GM12878 (cell line): ENCODE results near the gene PRSS36. TPM values are rescaled to one million over a fixed set of nuclear protein-coding genes. Genes with fewer than 3 reads are reported as not detected.

Experiments
- ATAC-seq: fragments of 200-7000 bp; cut with Tn5 transposase; 3 replicates; pipeline ENCODE4 v1.9.1; 2020; ENCODE audit warnings: mild to moderate bottlenecking, moderate library complexity
- BruUV-seq: library from RNA; stranded (reverse); fragments of 400-500 nt; replicated peaks from 2 replicates; lab custom pipeline; 2021; lab: Mats Ljungman, UMichigan
- CTCF ChIA-PET: fragments of 300-600 bp; sonication (Branson Sonifier 250); formaldehyde crosslinking; extraction: SDS; loops from one replicate; lab custom pipeline; 2021; ENCODE audit warnings: inconsistent platforms; lab: Yijun Ruan, JAX
- POLR2A ChIA-PET: fragments of 350-600 bp; formaldehyde crosslinking; extraction: SDS; loops from one replicate; lab custom pipeline; 2021; ENCODE audit warnings: inconsistent platforms; lab: Charles Lee
- RAD21 ChIA-PET: fragments of 300-600 bp; sonication (Branson Sonifier 250); formaldehyde crosslinking; loops from one replicate; lab custom pipeline; 2023; ENCODE audit warnings: antibody characterized with exemption; ENCODE audit not compliant: unreplicated experiment; lab: Charles Lee
- SMC1A ChIA-PET: fragments of 300-600 bp; sonication (Branson Sonifier 250); formaldehyde crosslinking; loops from one replicate; lab custom pipeline; 2023; ENCODE audit not compliant: unreplicated experiment, uncharacterized antibody; lab: Charles Lee
- DNase-seq: peaks from one replicate; pipeline ENCODE4 v3.0.0-alpha.2; 2011; ENCODE audit warnings: low read depth, low spot score
- FAIRE-seq: peaks from 3 replicates; lab custom pipeline; 2011; peaks lifted over from hg19 to GRCh38; lab: Jason Lieb, UNC
- H2AFZ ChIP-seq: 2 replicates; pipeline ENCODE4 v1.6.0; 2011; ENCODE audit warnings: low read depth, low read length, control low read depth; ENCODE audit not compliant: control insufficient read depth
- H3K27ac ChIP-seq: 2 replicates; pipeline ENCODE4 v1.5.1; 2011; ENCODE audit warnings: control low read depth; ENCODE audit not compliant: control insufficient read depth, insufficient read depth
- H3K27me3 ChIP-seq, 2 experiments: replicated peaks in 1 of 2; 2 replicates each; pipeline versions ENCODE4 v1.6.0 to v1.6.1; 2011; ENCODE audit warnings: low read length in 1 of 2; ENCODE audit not compliant: control insufficient read depth in 2 of 2, insufficient read depth in 2 of 2
- H3K36me3 ChIP-seq, 2 experiments: 2 replicates each; pipeline ENCODE4 v1.5.1; 2011; ENCODE audit warnings: low read length in 1 of 2; ENCODE audit not compliant: control insufficient read depth in 2 of 2, insufficient read depth in 2 of 2
- H3K4me1 ChIP-seq: 2 replicates; pipeline ENCODE4 v1.6.1; 2011; ENCODE audit warnings: mild to moderate bottlenecking, low read length, moderate library complexity, mixed read lengths; ENCODE audit not compliant: control insufficient read depth, insufficient read depth
- H3K4me2 ChIP-seq: 2 replicates; pipeline ENCODE4 v1.6.0; 2011; ENCODE audit warnings: control low read depth; ENCODE audit not compliant: control insufficient read depth, insufficient read depth
- H3K4me3 ChIP-seq: fragments of 200-600 bp; sonication (generic); 2 replicates; pipeline ENCODE4 v1.5.1; 2016
- H3K79me2 ChIP-seq: 2 replicates; pipeline ENCODE4 v1.6.0; 2011; ENCODE audit warnings: low read length; ENCODE audit not compliant: control insufficient read depth, insufficient read depth
- H3K9ac ChIP-seq: 2 replicates; pipeline ENCODE4 v1.8.0; 2011; ENCODE audit warnings: low read length, control low read depth, mixed read lengths; ENCODE audit not compliant: control insufficient read depth, insufficient read depth
- H3K9me3 ChIP-seq: replicated peaks from 3 replicates; pipeline ENCODE4 v1.5.1; 2011; ENCODE audit warnings: mild to moderate bottlenecking, low read length; ENCODE audit not compliant: control insufficient read depth, insufficient read depth
- H4K20me1 ChIP-seq: 2 replicates; pipeline ENCODE4 v1.6.0; 2011; ENCODE audit not compliant: control insufficient read depth, insufficient read depth
- CTCF ChIP-seq, 3 experiments: IDR thresholded peaks in 2 of 3; conservative IDR thresholded peaks in 1 of 3; 2 replicates each; pipeline ENCODE4 v1.5.1; 2011; ENCODE audit warnings: low read depth in 3 of 3, low read length in 3 of 3, mild to moderate bottlenecking in 3 of 3, control low read depth in 2 of 3, moderate library complexity in 2 of 3, inconsistent platforms in 1 of 3, mixed read lengths in 1 of 3; ENCODE audit not compliant: control insufficient read depth in 2 of 3, insufficient read depth in 1 of 3; ENCODE audit errors: extremely low read depth in 1 of 3
- EZH2 ChIP-seq: IDR thresholded peaks from 2 replicates; pipeline ENCODE4 v1.6.1; 2012; ENCODE audit warnings: low read depth, mild to moderate bottlenecking, control low read depth, inconsistent platforms, low read length, borderline replicate concordance; ENCODE audit not compliant: control insufficient read depth
- JUNB ChIP-seq: IDR thresholded peaks from 2 replicates; pipeline ENCODE4 v1.6.1; 2016; ENCODE audit warnings: antibody characterized with exemption, mild to moderate bottlenecking
- KAT2A ChIP-seq: conservative IDR thresholded peaks from 2 replicates; pipeline ENCODE4 v1.6.1; 2011; ENCODE audit warnings: low read depth, low read length; ENCODE audit not compliant: control insufficient read depth
- MYC ChIP-seq: IDR thresholded peaks from 2 replicates; pipeline ENCODE4 v1.6.1; 2011; ENCODE audit warnings: mild to moderate bottlenecking, low read length, moderate library complexity, inconsistent platforms; ENCODE audit not compliant: insufficient read depth, insufficient replicate concordance, insufficient read length, severe bottlenecking
- SIN3A ChIP-seq: IDR thresholded peaks from 2 replicates; pipeline ENCODE4 v1.6.1; 2012; ENCODE audit warnings: low read depth, low read length, improper control_type of control experiment
- ZNF274 ChIP-seq: IDR thresholded peaks from one replicate; pipeline ENCODE4 v1.8.0; 2011; ENCODE audit not compliant: insufficient read length, insufficient read depth
- ZZZ3 ChIP-seq: IDR thresholded peaks from 2 replicates; pipeline ENCODE4 v1.6.1; 2011; ENCODE audit warnings: low read depth; ENCODE audit not compliant: control insufficient read depth, insufficient read length
- whole genome bisulfite sequencing: methylation state at CpG from one replicate; pipeline ENCODE4 v1.1.6; 2016; ENCODE audit warnings: low lambda C conversion rate; ENCODE audit not compliant: insufficient replicate concordance, insufficient coverage; ENCODE audit errors: missing lambda C conversion rate; 5-methylcytosine and 5-hydroxymethylcytosine counted together
- in situ Hi-C: fragments of 300-500 bp; cut with MboI; formaldehyde crosslinking; loops from 9 replicates; pipeline ENCODE4 v1.14.3; 2018; ENCODE audit warnings: mixed read lengths
- intact Hi-C: fragments of 100-400 bp; cut with micrococcal nuclease; formaldehyde crosslinking; loops from one replicate; pipeline ENCODE4 v1.14.2; 2022; ENCODE audit not compliant: unreplicated experiment
- polyA plus RNA-seq, 11 experiments: library from polyadenylated mRNA; depleted of rRNA in 4 of 11; unstranded in 6 of 11; stranded (reverse) in 5 of 11; fragments of >200 nt; fragmentation: Nextera tagmentation in 4 of 11; fragmentation: Illumina TruSeq in 1 of 11; extraction: Ambion mirVana in 4 of 11; extraction: Trizol in 1 of 11; gene quantifications; 1 replicate in 1 of 11; 2 replicates in 10 of 11; pipeline versions ENCODE4 v1.2.1 to v1.2.3, GENCODE V29; 2011 to 2016; ENCODE audit warnings: inconsistent platforms in 2 of 11, missing spikeins in 2 of 11, low read depth in 1 of 11
- total RNA-seq, 4 experiments: library from RNA; depleted of rRNA in 3 of 4; stranded (reverse); fragments of >200 nt in 3 of 4; fragmentation: Illumina TruSeq in 1 of 4; extraction: Trizol in 1 of 4; gene quantifications; 2 replicates each; pipeline versions ENCODE4 v1.2.1 to v1.2.3, GENCODE V29; 2013 to 2021
- TF ChIP-seq, protein P1 (sequence below): fragments of 450-650 bp; IDR thresholded peaks from 2 replicates; pipeline ENCODE4 v1.6.1; 2017; ENCODE audit warnings: mild to moderate bottlenecking

The PRSS36 gene
- total and polyA plus RNA-seq, 10 of the 15 experiments (the other 5 are each of a cell fraction or from before 2014, with no cell fraction given): 0.11 to 1.1 (median 0.17) TPM; not detected in 3

- no peak overlapping the region for H3K27ac ChIP-seq
- H3K4me2 ChIP-seq: no peak overlapping the region
- intact Hi-C loops: loop anchor here (2.0 to 5.0 kb wide), 4 partner anchors 36 to 191 kb away; partner anchors contain the start of genes BCKDK, ZNF646 and ZNF668
- H2AFZ ChIP-seq: no peak overlapping the region
- ATAC-seq: no peak
- no peak for FAIRE-seq
- no peaks in the 10 kb centered on the region for H3K9me3 ChIP-seq
- DNase-seq: no peak
- peaks cover 3% of the 10 kb centered on the region; the same call in 1 of the 2 replicates for H4K20me1 ChIP-seq
- in situ Hi-C loops: loop anchor here (10.0 kb wide), 1 partner anchor 731 kb away; the partner anchor contains the start of gene ZNF267
- SMC1A ChIA-PET: interaction anchor here (0.7 to 2.0 kb wide), 5 partner anchors 14 to 301 kb away, joined by 3 to 7 read pairs (median 3); no protein-coding TSS in a partner anchor
- no peak for TF ChIP-seq JUNB
- TF ChIP-seq KAT2A: no peak
- TF ChIP-seq EZH2: no peak
- TF ChIP-seq ZNF274: no peak
- TF ChIP-seq ZZZ3: no peak
- TF ChIP-seq, protein P1, sequence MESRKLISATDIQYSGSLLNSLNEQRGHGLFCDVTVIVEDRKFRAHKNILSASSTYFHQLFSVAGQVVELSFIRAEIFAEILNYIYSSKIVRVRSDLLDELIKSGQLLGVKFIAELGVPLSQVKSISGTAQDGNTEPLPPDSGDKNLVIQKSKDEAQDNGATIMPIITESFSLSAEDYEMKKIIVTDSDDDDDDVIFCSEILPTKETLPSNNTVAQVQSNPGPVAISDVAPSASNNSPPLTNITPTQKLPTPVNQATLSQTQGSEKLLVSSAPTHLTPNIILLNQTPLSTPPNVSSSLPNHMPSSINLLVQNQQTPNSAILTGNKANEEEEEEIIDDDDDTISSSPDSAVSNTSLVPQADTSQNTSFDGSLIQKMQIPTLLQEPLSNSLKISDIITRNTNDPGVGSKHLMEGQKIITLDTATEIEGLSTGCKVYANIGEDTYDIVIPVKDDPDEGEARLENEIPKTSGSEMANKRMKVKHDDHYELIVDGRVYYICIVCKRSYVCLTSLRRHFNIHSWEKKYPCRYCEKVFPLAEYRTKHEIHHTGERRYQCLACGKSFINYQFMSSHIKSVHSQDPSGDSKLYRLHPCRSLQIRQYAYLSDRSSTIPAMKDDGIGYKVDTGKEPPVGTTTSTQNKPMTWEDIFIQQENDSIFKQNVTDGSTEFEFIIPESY: no peak
- no peak for TF ChIP-seq SIN3A
- no peak for TF ChIP-seq CTCF (IDR thresholded peaks at IDR 0.05 in 2 of 3, conservative IDR thresholded peaks at IDR 0.05 in 1 of 3; ENCODE audit: control insufficient read depth in 2 of 3, extremely low read depth in 1 of 3, insufficient read depth in 1 of 3, low read depth in 3 of 3, low read length in 3 of 3)
- no peak for TF ChIP-seq MYC
- H3K36me3 ChIP-seq: no peaks in the 10 kb centered on the region
- H3K9ac ChIP-seq: no peak overlapping the region
- WGBS: 89% methylated on average over 8 of the region's 8 CpGs
- CTCF ChIA-PET: interaction anchor here (0.7 to 3.1 kb wide), 8 partner anchors 10 to 190 kb away, joined by 3 to 23 read pairs (median 11); partner anchors contain the start of gene KAT8
- RAD21 ChIA-PET: interaction anchor here (0.6 to 3.3 kb wide), 3 partner anchors 24 to 300 kb away, joined by 3 to 48 read pairs (median 3); partner anchors contain the start of gene KAT8
- no peak overlapping the region for H3K4me3 ChIP-seq
- POLR2A ChIA-PET: interaction anchor here (1.5 kb wide), 1 partner anchor 24 kb away, joined by 3 read pairs; no protein-coding TSS in a partner anchor
- H3K79me2 ChIP-seq: no peaks in the 10 kb centered on the region
- H3K4me1 ChIP-seq: peaks cover 9% of the 10 kb centered on the region
- BruUV-seq: no TSS peak
- H3K27me3 ChIP-seq: no peaks in the 10 kb centered on the region
These were observed 6.1 kb downstream of the PRSS36 start for GRCh38 chr16:31143694-31144148.
